IPS-18a (cell line): ENCODE measurements around the gene RNF5.

Source experiments
- H3K27ac ChIP-seq: one replicate; pipeline ENCODE4 v1.5.1; 2013; ENCODE audit warnings: low read length
- H3K27me3 ChIP-seq: one replicate; pipeline ENCODE4 v1.6.1; 2013; ENCODE audit warnings: mild to moderate bottlenecking, low read length; ENCODE audit not compliant: control insufficient read depth, insufficient read depth
- H3K36me3 ChIP-seq: one replicate; pipeline ENCODE4 v1.6.1; 2013; ENCODE audit warnings: low read depth, low read length; ENCODE audit not compliant: control insufficient read depth
- H3K4me1 ChIP-seq: one replicate; pipeline ENCODE4 v1.6.1; 2013; ENCODE audit warnings: low read depth, low read length; ENCODE audit not compliant: control insufficient read depth
- H3K4me3 ChIP-seq: one replicate; pipeline ENCODE4 v1.5.1; 2013; ENCODE audit warnings: low read length
- H3K9ac ChIP-seq: one replicate; pipeline ENCODE4 v1.6.1; 2013; ENCODE audit warnings: mild to moderate bottlenecking, low read length, moderate library complexity
- H3K9me3 ChIP-seq: one replicate; pipeline ENCODE4 v1.6.1; 2013; ENCODE audit warnings: low read depth, low read length; ENCODE audit not compliant: control insufficient read depth

Gene RNF5

GRCh38 chr6:32154514-32155161 lies 23.6 kb upstream of the RNF5 start:
- H3K36me3 ChIP-seq = peaks cover 23% of the 10 kb centered on the region
- no peaks in the 10 kb centered on the region for H3K9me3 ChIP-seq
- H3K4me1 ChIP-seq = peaks cover 23% of the 10 kb centered on the region
- peaks cover 32% of the 10 kb centered on the region for H3K27me3 ChIP-seq
- H3K27ac ChIP-seq = no peak overlapping the region
- peak overlapping the region; percentile 95 for H3K9ac ChIP-seq
- peak overlapping the region; percentile 98 for H3K4me3 ChIP-seq

GRCh38 chr6:32156891-32157290 lies 21.3 kb upstream of the RNF5 start:
- Histone ChIP-seq H3K9me3 (no peaks in the 10 kb centered on the region), H3K4me1 (peaks cover 16% of the 10 kb centered on the region), H3K36me3 (peaks cover 23% of the 10 kb centered on the region), H3K27ac (no peak overlapping the region), H3K4me3 (no peak overlapping the region), H3K27me3 (peaks cover 14% of the 10 kb centered on the region), H3K9ac (no peak overlapping the region)

- Histone ChIP-seq H3K4me3 (no peak overlapping the region), H3K27ac (no peak overlapping the region), H3K36me3 (peaks cover 29% of the 10 kb centered on the region), H3K9ac (no peak overlapping the region), H3K4me1 (peaks cover 5% of the 10 kb centered on the region), H3K9me3 (no peaks in the 10 kb centered on the region), H3K27me3 (peaks cover 2% of the 10 kb centered on the region)
Measured at GRCh38 chr6:32158052-32158451, 20.2 kb upstream of the RNF5 start.

- Histone ChIP-seq H3K4me1 (no peaks in the 10 kb centered on the region), H3K9me3 (no peaks in the 10 kb centered on the region), H3K36me3 (peaks cover 23% of the 10 kb centered on the region), H3K4me3 (no peak overlapping the region), H3K27ac (no peak overlapping the region), H3K27me3 (no peaks in the 10 kb centered on the region), H3K9ac (no peak overlapping the region)
Measured at GRCh38 chr6:32163559-32164258, 14.5 kb upstream of the RNF5 start.

- Histone ChIP-seq H3K27ac (no peak within 1 kb of the TSS), H3K9me3 (no peaks in the 10 kb centered on the region), H3K36me3 (peaks cover 28% of the 10 kb centered on the region), H3K4me3 (no peak within 1 kb of the TSS), H3K27me3 (no peaks in the 10 kb centered on the region), H3K9ac (no peak within 1 kb of the TSS), H3K4me1 (no peaks in the 10 kb centered on the region)
Measured at GRCh38 chr6:32164295-32164694, 13.9 kb upstream of the RNF5 start, which contains the start of gene EGFL8. Gene EGFL8, plus strand, starts transcription at chr6:32164595. Its CDS starts 1,571 bp downstream, at chr6:32166166.

- Histone ChIP-seq H3K4me3 (no peak overlapping the region), H3K9ac (no peak overlapping the region), H3K4me1 (no peaks in the 10 kb centered on the region), H3K27ac (no peak overlapping the region), H3K36me3 (peaks cover 49% of the 10 kb centered on the region), H3K27me3 (no peaks in the 10 kb centered on the region), H3K9me3 (no peaks in the 10 kb centered on the region)
Measured at GRCh38 chr6:32166411-32167061, 11.7 kb upstream of the RNF5 start.

- H3K9me3 ChIP-seq = no peaks in the 10 kb centered on the region
- peaks cover 49% of the 10 kb centered on the region for H3K36me3 ChIP-seq
- H3K27me3 ChIP-seq = no peaks in the 10 kb centered on the region
- no peak overlapping the region for H3K4me3 ChIP-seq
- H3K27ac ChIP-seq = no peak overlapping the region
- no peaks in the 10 kb centered on the region for H3K4me1 ChIP-seq
- H3K9ac ChIP-seq = no peak overlapping the region
Measured at GRCh38 chr6:32167154-32167760, 10.9 kb upstream of the RNF5 start.

GRCh38 chr6:32167761-32168262 lies 10.4 kb upstream of the RNF5 start:
- peaks cover 45% of the 10 kb centered on the region for H3K36me3 ChIP-seq
- no peak overlapping the region for H3K9ac ChIP-seq
- H3K9me3 ChIP-seq = no peaks in the 10 kb centered on the region
- H3K4me3 ChIP-seq = no peak overlapping the region
- no peaks in the 10 kb centered on the region for H3K27me3 ChIP-seq
- no peaks in the 10 kb centered on the region for H3K4me1 ChIP-seq
- H3K27ac ChIP-seq = no peak overlapping the region

- no peaks in the 10 kb centered on the region for H3K9me3 ChIP-seq
- H3K27ac ChIP-seq = no peak overlapping the region
- H3K36me3 ChIP-seq = peaks cover 40% of the 10 kb centered on the region
- no peaks in the 10 kb centered on the region for H3K27me3 ChIP-seq
- no peaks in the 10 kb centered on the region for H3K4me1 ChIP-seq
- H3K4me3 ChIP-seq = no peak overlapping the region
- H3K9ac ChIP-seq = no peak overlapping the region
Measured at GRCh38 chr6:32168350-32168749, 9.9 kb upstream of the RNF5 start.

- Histone ChIP-seq H3K27ac (no peak overlapping the region), H3K4me1 (no peaks in the 10 kb centered on the region), H3K36me3 (peaks cover 37% of the 10 kb centered on the region), H3K4me3 (no peak overlapping the region), H3K27me3 (no peaks in the 10 kb centered on the region), H3K9ac (no peak overlapping the region), H3K9me3 (no peaks in the 10 kb centered on the region)
Measured at GRCh38 chr6:32168807-32169591, 9.2 kb upstream of the RNF5 start.

GRCh38 chr6:32170294-32170693 lies 7.9 kb upstream of the RNF5 start:
- Histone ChIP-seq H3K9me3 (no peaks in the 10 kb centered on the region), H3K36me3 (peaks cover 38% of the 10 kb centered on the region), H3K27me3 (no peaks in the 10 kb centered on the region), H3K27ac (no peak overlapping the region), H3K9ac (no peak overlapping the region), H3K4me1 (peaks cover 9% of the 10 kb centered on the region), H3K4me3 (no peak overlapping the region)
